Measurements from ENCODE around the gene ERP27.
A peak's percentile ranks its signal among the peaks of the same experiment; 100 is the strongest.

ERP27 gene

DNA sequence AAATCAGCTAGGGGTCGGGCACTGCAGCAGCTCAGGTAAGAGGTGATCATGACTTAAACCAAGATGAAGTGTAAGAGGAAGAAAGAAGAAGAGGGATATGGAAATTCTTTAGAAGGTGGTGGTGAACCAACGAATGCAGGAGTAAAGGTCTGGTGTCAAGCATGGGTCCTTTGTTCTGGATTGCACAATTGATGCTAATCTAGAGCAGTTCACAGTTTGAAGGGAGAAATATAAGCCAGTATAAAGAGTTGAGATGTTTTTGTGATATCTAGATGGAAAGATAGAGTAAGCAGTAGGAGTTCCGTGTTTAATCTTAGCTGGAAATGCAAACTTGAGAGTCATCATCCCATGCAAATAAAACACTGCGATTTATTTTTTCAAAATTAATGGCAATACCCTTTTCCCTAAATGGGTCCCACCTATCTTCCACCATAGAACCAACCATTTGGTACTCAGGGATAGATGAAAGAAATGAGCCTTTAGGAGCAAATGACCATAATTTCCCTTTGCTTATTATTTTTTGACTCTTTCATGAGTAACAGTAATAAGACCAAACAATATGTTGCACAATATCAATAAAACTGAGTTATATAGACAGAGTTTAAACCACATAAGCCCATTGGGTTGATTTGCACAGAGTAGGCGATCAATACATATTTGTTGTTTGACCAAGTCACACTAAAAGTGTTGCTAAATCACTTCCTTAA, 37.7 kb downstream of the ERP27 start:
- no peak for DNase-seq

DNA sequence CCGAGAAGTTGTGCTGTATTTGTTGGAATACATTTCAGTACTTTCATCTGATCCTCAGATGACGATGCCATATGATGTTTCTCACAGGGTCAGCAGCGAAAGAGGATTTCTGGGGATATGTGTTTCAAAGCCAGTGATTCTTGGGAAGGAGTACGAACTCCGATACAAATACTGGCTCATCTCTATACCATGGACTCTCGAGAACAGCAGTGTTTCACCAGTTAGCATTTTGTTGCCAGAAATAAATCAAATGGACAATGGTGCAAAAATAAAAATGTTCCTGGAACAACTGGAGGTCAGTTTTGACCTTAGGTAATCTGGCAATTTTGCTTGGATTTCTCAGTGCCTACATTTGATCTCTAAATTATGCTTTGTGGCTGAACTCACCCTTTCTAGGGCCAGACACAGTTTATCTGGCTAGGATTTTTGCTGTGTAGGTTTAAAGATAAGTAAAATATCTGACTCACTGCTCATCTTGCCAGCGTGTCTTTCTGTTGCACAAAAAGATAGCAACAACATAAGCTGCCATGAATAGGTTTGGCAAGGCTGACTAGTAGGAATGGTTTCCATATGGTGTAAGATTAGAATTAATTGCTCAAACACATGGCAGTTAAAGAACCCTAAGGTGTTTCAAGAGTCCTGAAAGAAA, 41.7 kb downstream of the ERP27 start:
- DNase-seq = no peak

GRCh38 chr12:14893506-14894250, 44.7 kb downstream of the ERP27 start:
- DNase-seq = no peak

GRCh38 chr12:14892726-14893505, 45.4 kb downstream of the ERP27 start:
- DNase-seq = no peak

DNA sequence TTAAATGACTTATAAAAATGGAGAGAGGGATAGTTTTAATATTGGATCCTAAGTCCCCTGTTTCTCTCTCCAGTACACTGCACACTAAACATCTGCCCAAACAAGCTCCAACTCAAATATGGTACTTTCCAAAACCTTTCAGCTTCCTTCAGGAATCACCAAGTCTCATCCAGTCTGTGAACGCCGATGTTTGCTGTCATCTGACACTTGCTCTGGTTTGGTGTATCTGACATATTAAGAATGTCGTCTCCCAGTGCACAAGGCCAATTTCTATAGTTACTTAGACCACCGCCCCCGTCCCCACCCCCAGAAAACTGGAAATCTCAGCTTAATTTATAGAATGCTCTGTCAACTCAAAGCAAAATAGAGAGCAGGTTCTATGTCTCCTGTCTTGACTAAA, 47.6 kb downstream of the ERP27 start:
- DNase-seq = no peak

DNA sequence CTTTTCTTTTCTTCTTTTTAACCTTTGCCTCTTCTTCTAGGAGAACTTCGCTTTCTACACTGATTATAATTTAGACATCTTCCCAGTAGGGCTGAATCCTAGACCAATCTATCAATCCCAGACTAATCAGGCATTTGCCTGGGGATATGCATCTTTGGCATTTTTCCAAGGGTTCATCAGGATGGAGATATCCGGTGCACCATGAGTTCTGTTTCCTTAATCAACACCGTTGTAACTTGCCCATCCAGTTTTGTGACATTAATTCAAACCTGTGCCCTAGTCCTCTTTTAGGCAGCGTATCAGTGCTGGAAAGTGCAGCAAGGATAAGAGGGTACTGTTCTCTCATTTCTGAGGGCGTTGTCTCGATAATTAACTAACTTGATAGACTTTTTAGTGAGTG, 52.1 kb downstream of the ERP27 start:
- DNase-seq = no peak

- DNase-seq = no peak
Observed at GRCh38 chr12:14885718-14886221, 52.6 kb downstream of the ERP27 start, which contains the start of gene MGP. Gene MGP, minus strand, starts transcription at chr12:14885854. Its CDS starts 63 bp downstream, at chr12:14885791.

GRCh38 chr12:14884458-14884878, 53.9 kb downstream of the ERP27 start:
- peak; percentile 36 to 62 for DNase-seq

DNA sequence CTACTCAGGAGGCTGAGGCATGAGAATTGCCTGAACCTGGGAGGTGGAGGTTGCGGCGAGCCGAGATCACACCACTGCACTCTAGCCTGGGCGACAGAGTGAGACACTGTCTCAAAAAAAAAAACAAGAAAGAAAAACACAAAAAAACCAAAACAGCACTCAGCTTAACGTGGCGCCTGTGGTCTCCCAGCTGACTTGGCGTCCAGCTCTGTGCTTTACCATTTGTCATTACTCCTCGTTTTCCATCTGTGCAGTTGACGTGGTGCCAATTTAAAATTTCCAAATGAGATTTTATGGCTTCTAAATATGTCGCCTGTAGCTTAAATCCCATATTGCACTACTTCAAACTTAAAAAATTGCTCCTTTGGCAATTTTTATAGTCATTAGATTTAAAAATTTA, 54.7 kb downstream of the ERP27 start:
- DNase-seq = no peak

DNA sequence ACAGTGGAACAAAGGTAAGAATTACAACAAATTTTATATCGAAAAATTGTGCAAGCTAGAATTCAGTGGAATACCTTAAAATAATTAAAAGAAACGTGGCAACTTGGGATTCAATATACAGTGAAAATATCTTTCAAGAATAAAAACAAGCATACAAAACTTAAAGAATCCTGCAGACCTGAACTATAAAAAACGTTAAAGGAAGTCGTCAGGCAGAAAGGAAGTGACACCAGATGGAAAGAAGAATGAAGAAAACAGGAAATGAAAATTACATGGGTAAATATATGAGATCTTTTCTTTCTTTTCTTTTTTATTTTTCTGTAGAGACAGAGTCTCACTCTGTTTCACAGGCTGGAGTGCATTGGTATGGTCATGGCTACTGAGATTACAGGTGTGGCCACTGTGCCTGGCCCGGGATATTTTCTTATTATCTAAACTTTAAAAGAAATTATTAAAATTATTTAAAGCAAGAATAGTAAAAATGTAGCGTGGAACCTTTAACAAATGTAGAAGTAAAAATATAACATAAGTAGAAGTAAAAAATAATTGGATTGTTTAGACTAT, 57.4 kb downstream of the ERP27 start:
- DNase-seq = no peak

DNA sequence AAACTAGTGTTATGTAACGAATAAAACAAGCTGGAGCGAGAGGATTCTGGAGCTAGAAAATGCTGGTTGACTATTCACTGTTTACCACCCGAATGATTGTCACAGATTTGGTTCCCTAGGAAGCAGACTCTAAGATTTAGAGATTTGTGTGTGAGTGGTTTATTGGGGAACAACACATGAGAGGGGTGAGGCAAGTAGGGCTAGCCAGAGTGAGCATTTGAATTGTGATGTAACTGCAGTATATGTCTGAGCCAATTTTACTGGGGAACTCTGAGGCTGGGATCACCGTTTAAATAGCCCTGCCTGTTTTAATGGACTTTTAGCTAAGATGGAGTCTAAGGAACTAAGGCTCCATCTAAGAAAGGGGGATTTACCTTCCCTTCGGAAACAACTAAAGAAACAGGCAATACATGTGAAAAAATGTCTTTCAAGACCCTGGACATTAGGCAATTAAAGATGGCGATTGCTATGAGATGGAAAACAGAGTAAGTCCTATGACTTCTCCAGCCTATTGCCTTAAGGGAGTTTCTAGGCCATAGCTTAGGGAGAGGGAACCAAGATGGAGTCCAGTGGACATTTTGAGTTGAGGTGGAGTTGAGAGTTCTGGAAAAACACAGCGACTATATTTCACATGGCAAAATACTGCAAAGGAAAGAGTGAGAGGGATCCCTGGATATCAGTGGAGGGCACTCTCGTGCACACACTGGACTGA, 59.0 kb downstream of the ERP27 start:
- no peak for DNase-seq

- no peak for DNase-seq
Observed at GRCh38 chr12:14878488-14878887, 59.8 kb downstream of the ERP27 start.

GRCh38 chr12:14876833-14877232, 61.5 kb downstream of the ERP27 start:
- no peak for DNase-seq

DNA sequence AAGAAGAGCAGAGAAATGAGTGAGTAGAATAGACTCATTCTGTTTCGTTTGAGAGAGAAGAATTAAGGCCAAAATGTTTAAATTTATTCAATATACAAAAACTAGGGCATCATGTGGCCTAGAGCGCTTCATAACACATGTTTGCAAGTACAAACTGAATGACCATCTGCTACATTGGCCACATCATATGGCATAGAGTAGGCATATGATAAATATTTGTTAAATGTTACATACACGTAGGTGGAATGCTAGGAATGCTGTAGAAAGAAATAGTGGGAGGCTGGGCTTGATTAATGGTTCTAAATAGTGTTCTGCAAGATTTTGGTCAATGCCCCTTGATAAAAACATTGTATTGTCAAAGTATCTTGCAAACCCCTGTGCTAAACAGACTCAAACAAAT, 63.5 kb downstream of the ERP27 start:
- DNase-seq = no peak

- DNase-seq = peak; percentile 8 to 20
Observed at GRCh38 chr12:14873440-14874185, 64.7 kb downstream of the ERP27 start.

DNA sequence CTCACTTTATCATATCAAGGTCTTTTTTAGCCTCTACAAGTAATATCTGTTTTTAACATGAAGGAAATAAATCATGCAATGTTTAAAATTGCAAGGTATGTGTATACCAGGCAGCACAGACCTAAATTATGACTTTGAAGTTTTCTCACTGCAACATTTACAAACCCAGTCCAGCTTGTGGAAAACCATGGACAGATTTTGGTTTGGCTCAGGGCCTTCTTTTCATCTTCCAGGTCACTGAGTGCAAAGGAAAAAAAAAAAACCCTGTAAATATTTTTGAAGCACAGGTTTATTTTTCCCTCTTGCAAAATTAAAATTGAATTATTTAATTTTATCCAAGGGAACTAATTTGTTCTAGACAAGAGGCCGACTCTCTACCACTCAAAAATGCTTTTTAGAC, 66.5 kb downstream of the ERP27 start:
- no peak for DNase-seq

- DNase-seq = no peak
Observed at GRCh38 chr12:14871247-14871646, 67.1 kb downstream of the ERP27 start.

- DNase-seq = no peak
Observed at GRCh38 chr12:14868916-14869506, 69.3 kb downstream of the ERP27 start.

Measured in AML-193 (cell line).